HL-60 (cell line): ENCODE data around the gene TEKTIP1.

Experiments used
- DNase-seq, 2 experiments: peaks; one replicate each; pipeline ENCODE4 v3.0.0-alpha.2; 2010 to 2020; ENCODE audit warnings: low read depth in 1 of 2, low spot score in 1 of 2
- H3K27ac ChIP-seq: fragments of 250-450 bp; sonication (Bioruptor Pico); replicated peaks from 2 replicates; pipeline ENCODE4 v1.5.1; 2020; ENCODE audit warnings: mild to moderate bottlenecking, moderate library complexity
- H3K27me3 ChIP-seq: fragments of 250-450 bp; sonication (Bioruptor Pico); 2 replicates; pipeline ENCODE4 v1.5.1; 2021; ENCODE audit warnings: mild to moderate bottlenecking, moderate library complexity; ENCODE audit not compliant: insufficient read depth, poor library complexity, severe bottlenecking
- H3K4me3 ChIP-seq: replicated peaks from 2 replicates; pipeline ENCODE4 v1.5.1; 2011; ENCODE audit warnings: mild to moderate bottlenecking, control low read depth, low read length; ENCODE audit not compliant: insufficient read depth
- GABPA ChIP-seq: IDR thresholded peaks from 2 replicates; pipeline ENCODE4 v1.6.1; 2012; ENCODE audit warnings: low read depth
- POLR2AphosphoS5 ChIP-seq: IDR thresholded peaks from 2 replicates; pipeline ENCODE4 v1.6.1; 2012; ENCODE audit warnings: low read depth
- SPI1 ChIP-seq: IDR thresholded peaks from 2 replicates; pipeline ENCODE4 v1.6.1; 2012; ENCODE audit warnings: low read depth, mild to moderate bottlenecking, borderline replicate concordance
- TF ChIP-seq, protein P1 (sequence below): IDR thresholded peaks from 2 replicates; pipeline ENCODE4 v1.6.1; 2012; ENCODE audit warnings: low read depth; ENCODE audit not compliant: insufficient replicate concordance
- TF ChIP-seq, protein P2 (sequence below): IDR thresholded peaks from one replicate; pipeline ENCODE4 v1.5.1; 2011; ENCODE audit warnings: low read length, control low read depth, inconsistent platforms; ENCODE audit not compliant: insufficient read depth

The TEKTIP1 gene

DNA sequence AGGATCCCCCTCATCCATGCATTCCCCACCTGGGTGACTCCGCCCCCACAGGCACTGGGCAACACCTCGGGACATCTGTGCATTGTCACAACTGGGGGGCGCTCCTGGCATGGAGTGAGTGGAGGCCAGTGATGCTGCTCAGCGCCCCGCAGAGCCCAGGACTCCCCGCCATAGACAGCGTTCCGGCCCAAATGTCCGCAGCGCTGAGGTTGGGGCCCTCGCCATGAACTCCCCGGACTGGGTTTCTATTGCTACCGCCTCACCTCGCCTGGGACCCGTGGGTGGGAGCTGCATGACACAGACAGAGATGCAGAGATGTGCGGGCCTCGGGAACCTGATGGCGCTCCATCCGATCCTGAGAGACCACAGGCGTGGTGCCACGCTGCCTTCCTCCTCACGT is 28.2 kb upstream of the TEKTIP1 start:
- Histone ChIP-seq H3K27ac (no peak overlapping the region), H3K27me3 (no peaks in the 10 kb centered on the region), H3K4me3 (no peak overlapping the region)
- DNase-seq, result no peak
- no peak for TF ChIP-seq GABPA
- TF ChIP-seq, protein P1, sequence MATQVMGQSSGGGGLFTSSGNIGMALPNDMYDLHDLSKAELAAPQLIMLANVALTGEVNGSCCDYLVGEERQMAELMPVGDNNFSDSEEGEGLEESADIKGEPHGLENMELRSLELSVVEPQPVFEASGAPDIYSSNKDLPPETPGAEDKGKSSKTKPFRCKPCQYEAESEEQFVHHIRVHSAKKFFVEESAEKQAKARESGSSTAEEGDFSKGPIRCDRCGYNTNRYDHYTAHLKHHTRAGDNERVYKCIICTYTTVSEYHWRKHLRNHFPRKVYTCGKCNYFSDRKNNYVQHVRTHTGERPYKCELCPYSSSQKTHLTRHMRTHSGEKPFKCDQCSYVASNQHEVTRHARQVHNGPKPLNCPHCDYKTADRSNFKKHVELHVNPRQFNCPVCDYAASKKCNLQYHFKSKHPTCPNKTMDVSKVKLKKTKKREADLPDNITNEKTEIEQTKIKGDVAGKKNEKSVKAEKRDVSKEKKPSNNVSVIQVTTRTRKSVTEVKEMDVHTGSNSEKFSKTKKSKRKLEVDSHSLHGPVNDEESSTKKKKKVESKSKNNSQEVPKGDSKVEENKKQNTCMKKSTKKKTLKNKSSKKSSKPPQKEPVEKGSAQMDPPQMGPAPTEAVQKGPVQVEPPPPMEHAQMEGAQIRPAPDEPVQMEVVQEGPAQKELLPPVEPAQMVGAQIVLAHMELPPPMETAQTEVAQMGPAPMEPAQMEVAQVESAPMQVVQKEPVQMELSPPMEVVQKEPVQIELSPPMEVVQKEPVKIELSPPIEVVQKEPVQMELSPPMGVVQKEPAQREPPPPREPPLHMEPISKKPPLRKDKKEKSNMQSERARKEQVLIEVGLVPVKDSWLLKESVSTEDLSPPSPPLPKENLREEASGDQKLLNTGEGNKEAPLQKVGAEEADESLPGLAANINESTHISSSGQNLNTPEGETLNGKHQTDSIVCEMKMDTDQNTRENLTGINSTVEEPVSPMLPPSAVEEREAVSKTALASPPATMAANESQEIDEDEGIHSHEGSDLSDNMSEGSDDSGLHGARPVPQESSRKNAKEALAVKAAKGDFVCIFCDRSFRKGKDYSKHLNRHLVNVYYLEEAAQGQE, result no peak
- TF ChIP-seq POLR2AphosphoS5, result no peak
- no peak for TF ChIP-seq SPI1
- TF ChIP-seq, protein P2, sequence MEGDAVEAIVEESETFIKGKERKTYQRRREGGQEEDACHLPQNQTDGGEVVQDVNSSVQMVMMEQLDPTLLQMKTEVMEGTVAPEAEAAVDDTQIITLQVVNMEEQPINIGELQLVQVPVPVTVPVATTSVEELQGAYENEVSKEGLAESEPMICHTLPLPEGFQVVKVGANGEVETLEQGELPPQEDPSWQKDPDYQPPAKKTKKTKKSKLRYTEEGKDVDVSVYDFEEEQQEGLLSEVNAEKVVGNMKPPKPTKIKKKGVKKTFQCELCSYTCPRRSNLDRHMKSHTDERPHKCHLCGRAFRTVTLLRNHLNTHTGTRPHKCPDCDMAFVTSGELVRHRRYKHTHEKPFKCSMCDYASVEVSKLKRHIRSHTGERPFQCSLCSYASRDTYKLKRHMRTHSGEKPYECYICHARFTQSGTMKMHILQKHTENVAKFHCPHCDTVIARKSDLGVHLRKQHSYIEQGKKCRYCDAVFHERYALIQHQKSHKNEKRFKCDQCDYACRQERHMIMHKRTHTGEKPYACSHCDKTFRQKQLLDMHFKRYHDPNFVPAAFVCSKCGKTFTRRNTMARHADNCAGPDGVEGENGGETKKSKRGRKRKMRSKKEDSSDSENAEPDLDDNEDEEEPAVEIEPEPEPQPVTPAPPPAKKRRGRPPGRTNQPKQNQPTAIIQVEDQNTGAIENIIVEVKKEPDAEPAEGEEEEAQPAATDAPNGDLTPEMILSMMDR, result no peak

DNA sequence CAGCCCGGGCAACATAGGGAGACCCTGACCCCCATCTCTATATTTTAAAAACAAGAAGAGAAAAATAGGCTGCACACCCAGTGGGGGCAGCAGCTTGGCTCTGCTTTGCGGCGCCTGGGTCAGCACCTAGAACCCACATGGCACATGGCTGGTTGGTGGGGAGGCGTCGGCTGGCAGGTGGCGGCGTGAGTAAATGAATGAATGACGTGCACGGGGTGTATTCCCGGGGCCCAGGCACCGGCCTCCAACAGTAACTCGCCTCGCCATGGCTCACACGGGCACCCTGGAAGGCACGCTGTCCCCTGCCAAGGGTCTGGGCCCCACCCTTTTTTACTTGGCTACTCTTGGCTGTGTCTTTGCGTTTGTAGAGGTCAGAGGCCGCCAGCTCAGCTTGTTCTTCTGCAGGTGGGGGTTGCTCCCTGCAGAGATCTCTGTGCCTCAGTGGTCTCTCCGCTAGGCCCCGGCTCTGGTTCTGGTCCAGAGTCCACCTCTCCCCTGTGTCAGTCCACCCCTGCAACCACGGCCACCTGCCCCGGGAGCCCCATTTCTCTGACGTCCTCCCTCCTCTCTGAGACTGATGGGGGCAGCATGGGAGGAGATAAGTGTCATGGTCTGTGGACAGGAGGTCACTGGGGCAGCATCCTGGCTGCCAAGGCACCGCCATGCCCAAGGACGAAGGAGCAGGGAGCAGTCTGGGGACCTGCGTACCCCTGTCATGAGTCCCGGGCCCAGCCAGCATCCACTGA is 27.3 kb upstream of the TEKTIP1 start:
- TF ChIP-seq, protein P1, result no peak
- TF ChIP-seq, protein P2, result no peak
- TF ChIP-seq GABPA, result no peak
- no peak for TF ChIP-seq SPI1
- no peak for TF ChIP-seq POLR2AphosphoS5
- H3K27ac ChIP-seq, result no peak overlapping the region
- no peaks in the 10 kb centered on the region for H3K27me3 ChIP-seq
- no peak overlapping the region for H3K4me3 ChIP-seq
- no peak for DNase-seq

DNA sequence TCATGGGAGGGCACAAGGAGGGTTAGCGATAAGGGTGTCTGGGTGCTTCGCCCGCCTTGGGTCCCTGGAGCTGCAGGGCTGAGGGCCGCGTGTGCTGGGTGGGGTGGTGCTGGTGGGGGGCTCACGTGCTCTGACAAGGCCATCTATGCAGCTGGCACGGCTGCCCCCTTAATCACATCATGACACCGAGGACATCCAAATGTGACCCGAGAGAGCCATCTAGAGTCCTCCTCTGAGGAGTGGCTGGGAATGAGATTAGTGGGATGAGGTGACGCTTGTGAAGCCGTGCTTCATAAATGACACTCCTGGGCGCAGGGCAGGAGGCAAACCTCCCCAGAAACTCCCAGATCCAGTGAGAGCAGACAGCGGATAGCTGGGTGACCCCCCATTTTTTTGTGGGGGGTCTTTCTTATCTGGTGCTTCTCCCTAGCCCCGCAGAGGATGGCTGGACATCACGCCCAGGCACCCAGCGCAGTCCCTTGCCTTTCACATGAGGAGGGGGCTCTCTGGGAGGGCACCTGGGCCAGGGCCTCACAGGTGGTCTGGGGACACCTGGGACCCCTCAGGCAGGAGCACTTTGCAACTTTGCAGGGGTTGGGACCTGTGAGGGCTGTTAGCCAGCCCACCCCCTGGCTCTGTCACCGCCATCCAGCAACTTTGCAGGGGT is 26.3 kb upstream of the TEKTIP1 start:
- no peak for DNase-seq
- Histone ChIP-seq H3K27me3 (no peaks in the 10 kb centered on the region), H3K4me3 (no peak overlapping the region), H3K27ac (no peak overlapping the region)
- TF ChIP-seq, protein P2, result no peak
- TF ChIP-seq GABPA, result no peak
- TF ChIP-seq SPI1, result no peak
- no peak for TF ChIP-seq POLR2AphosphoS5
- TF ChIP-seq, protein P1, result no peak
